SK-MEL-5 (cell line): ENCODE measurements around the gene BMX. TPM values are rescaled to one million over a fixed set of nuclear protein-coding genes. Genes with fewer than 3 reads are reported as not detected.
A peak's percentile ranks its signal among the peaks of the same experiment; 100 is the strongest.

Experiments used
- DNase-seq: peaks from one replicate; pipeline ENCODE4 v3.0.0-alpha.2; 2016; ENCODE audit warnings: low read depth, low spot score
- in situ Hi-C: cut with HindIII; loops from 2 replicates; pipeline ENCODE4 v1.10.0; 2016; ENCODE audit warnings: low sequenced_read_pairs, high pct_unique_total_duplicates, low pct_unique_long_range_greater_than_20kb
- total RNA-seq: library from RNA; depleted of rRNA; stranded (reverse); fragments of >200 nt; shearing (Covaris generic); gene quantifications from 2 replicates; pipeline ENCODE4 v1.2.3, GENCODE V29; 2014

Gene BMX
- total RNA-seq, 1 experiment from 2014 or later, result 0.32 TPM

- no peak for DNase-seq
- in situ Hi-C loops, result no loop called here
Measured at GRCh38 chrX:15549189-15550012, 48.8 kb downstream of the BMX start.

GRCh38 chrX:15559227-15559626, 58.6 kb downstream of the BMX start:
- DNase-seq, result no peak
- in situ Hi-C loops, result no loop called here

- in situ Hi-C loops, result no loop called here
- DNase-seq, result no peak
Measured at GRCh38 chrX:15560924-15561323, 60.3 kb downstream of the BMX start.

- DNase-seq, result no peak
Measured at GRCh38 chrX:15563056-15563455, 62.4 kb downstream of the BMX start.

GRCh38 chrX:15564981-15565579, 64.5 kb downstream of the BMX start:
- in situ Hi-C loops, result no loop called here
- DNase-seq, result peak; percentile 85

More at GRCh38 chrX:15563056-15563455, 62.4 kb downstream of the BMX start:
- in situ Hi-C loops, result no loop called here

- in situ Hi-C loops, result no loop called here
- peak; percentile 54 for DNase-seq
Measured at GRCh38 chrX:15566244-15566643, 65.6 kb downstream of the BMX start.

- DNase-seq, result no peak
- in situ Hi-C loops, result no loop called here
Measured at GRCh38 chrX:15567267-15567666, 66.7 kb downstream of the BMX start.

GRCh38 chrX:15567886-15568616, 67.4 kb downstream of the BMX start:
- peak; percentile 54 for DNase-seq
- in situ Hi-C loops, result no loop called here

GRCh38 chrX:15570145-15570544, 69.5 kb downstream of the BMX start:
- DNase-seq, result no peak
- in situ Hi-C loops, result no loop called here

GRCh38 chrX:15574017-15574416, 73.4 kb downstream of the BMX start:
- in situ Hi-C loops, result no loop called here
- no peak for DNase-seq

GRCh38 chrX:15576019-15576418, 75.4 kb downstream of the BMX start:
- in situ Hi-C loops, result no loop called here
- DNase-seq, result peak; percentile 11

- in situ Hi-C loops, result no loop called here
- DNase-seq, result no peak
Measured at GRCh38 chrX:15579778-15580747, 79.5 kb downstream of the BMX start.

GRCh38 chrX:15594371-15594770, 93.8 kb downstream of the BMX start:
- in situ Hi-C loops, result no loop called here
- peak; percentile 42 for DNase-seq

GRCh38 chrX:15598026-15598425, 97.4 kb downstream of the BMX start:
- DNase-seq, result peak; percentile 45
- in situ Hi-C loops, result no loop called here

- no peak for DNase-seq
- in situ Hi-C loops, result no loop called here
Measured at GRCh38 chrX:15599461-15599860, 98.9 kb downstream of the BMX start.

- DNase-seq, result no peak
- in situ Hi-C loops, result no loop called here
Measured at GRCh38 chrX:15600049-15600448, 99.4 kb downstream of the BMX start.

GRCh38 chrX:15600745-15601144, 100.1 kb downstream of the BMX start, which contains the start of gene ACE2:
Gene ACE2, minus strand, starts transcription at chrX:15600960. Its CDS starts 49 bp downstream, at chrX:15600911.
- DNase-seq, result no peak
- in situ Hi-C loops, result no loop called here
